ENCODE data around the gene BIRC6. TPM values are rescaled to one million over a fixed set of nuclear protein-coding genes. Genes with fewer than 3 reads are reported as not detected.

Gene BIRC6
- total and polyA plus RNA-seq, 2 of the 8 experiments (the other 6 are each of a cell fraction or from before 2014, with no cell fraction given): 32.5 to 69.5 TPM

DNA sequence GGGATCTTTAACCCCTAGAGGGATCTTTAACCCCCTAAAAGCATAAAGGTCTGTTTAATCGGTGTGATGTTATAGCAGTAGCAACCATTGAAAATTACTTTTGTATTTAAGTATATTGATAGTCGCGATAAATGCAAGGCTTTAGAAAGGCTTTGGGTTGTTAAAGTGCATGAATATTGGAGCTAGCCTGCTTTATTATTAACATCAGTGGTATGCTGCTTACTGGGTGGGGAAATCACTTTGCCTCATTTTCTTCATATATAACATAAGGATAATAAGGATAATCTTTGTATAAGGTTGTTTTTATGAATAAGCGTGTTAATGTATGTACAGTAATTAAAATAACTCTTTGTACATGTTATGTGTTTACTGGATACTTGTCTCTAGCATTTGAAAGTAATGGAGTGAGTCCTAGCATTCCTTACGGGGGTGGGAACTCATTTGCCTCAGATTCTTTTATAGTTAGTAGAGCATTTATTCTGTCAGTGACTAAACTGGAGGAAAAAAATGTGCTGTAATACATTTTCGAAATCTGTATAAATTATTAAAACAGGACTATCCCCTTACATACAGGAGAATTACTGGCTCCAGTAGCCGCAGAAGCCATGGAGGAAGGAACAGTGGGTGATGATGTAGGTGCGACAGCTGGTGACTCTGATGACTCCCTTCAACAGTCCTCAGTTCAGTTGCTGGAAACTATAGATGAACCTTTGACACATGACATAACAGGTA is 122.2 kb downstream of the BIRC6 start (continued):
- TF ChIP-seq TEAD4 (IDR thresholded peaks at IDR 0.05; ENCODE audit: low read depth, low read length) (no peak), TAF1 (IDR thresholded peaks at IDR 0.05; ENCODE audit: low read depth, low read length) (no peak), ASH2L (IDR thresholded peaks at IDR 0.05; ENCODE audit: low read length) (no peak), SRF (IDR thresholded peaks at IDR 0.05; ENCODE audit: low read depth, low read length) (no peak), YY1 (IDR thresholded peaks at IDR 0.05; ENCODE audit: low read depth, low read length) (no peak), ATF2 (IDR thresholded peaks at IDR 0.05; ENCODE audit: low read length) (no peak)
- TF ChIP-seq, protein P1, sequence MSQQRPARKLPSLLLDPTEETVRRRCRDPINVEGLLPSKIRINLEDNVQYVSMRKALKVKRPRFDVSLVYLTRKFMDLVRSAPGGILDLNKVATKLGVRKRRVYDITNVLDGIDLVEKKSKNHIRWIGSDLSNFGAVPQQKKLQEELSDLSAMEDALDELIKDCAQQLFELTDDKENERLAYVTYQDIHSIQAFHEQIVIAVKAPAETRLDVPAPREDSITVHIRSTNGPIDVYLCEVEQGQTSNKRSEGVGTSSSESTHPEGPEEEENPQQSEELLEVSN (IDR thresholded peaks at IDR 0.05): no peak

Measured in H1 (cell line).